GM13976 (cell line): ENCODE data around the gene LIG1.

ENCODE experiments used
- DNase-seq: peaks from one replicate; pipeline ENCODE4 v3.0.0; 2012; ENCODE audit warnings: low spot score
- CTCF ChIP-seq: IDR thresholded peaks from 2 replicates; pipeline ENCODE4 v1.5.1; 2012; ENCODE audit warnings: borderline replicate concordance, mild to moderate bottlenecking; ENCODE audit not compliant: insufficient read depth; ENCODE audit errors: extremely low read depth, missing control alignments, control extremely low read depth
- in situ Hi-C: fragments of 300-500 bp; cut with MboI; formaldehyde crosslinking; loops from one replicate; pipeline ENCODE4 v1.12.0; 2022; ENCODE audit warnings: low sequenced_read_pairs, mixed read lengths, inconsistent platforms; ENCODE audit not compliant: unreplicated experiment

Gene LIG1

DNA sequence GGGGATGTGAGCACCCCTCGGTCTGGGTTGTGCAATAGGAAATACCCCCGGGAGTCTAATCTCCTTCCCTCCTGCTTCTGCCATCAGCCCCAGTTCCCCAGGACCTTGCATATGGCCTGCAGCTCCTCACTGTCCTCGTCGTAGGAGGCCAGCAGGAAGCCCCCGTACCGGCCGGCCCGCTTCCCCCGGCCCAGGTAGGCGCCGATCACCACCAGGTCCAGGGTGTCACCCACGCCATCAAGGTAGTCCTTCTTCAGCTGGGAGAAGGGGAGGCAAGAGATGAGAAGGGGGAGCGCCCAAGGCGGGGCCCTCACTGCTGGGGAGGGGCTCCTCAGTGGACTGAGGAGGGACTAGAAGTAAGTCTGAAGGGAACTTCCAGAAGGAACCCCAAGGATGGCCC, 49.1 kb downstream of the LIG1 start:
- in situ Hi-C loops: no loop called here
- TF ChIP-seq CTCF: no peak
- no peak for DNase-seq

- in situ Hi-C loops: no loop called here
- DNase-seq: no peak
- TF ChIP-seq CTCF: no peak
These were observed 49.6 kb downstream of the LIG1 start for GRCh38 chr19:48120505-48120904.

- DNase-seq: no peak
- in situ Hi-C loops: no loop called here
These were observed 52.0 kb downstream of the LIG1 start for GRCh38 chr19:48118131-48118517.

GRCh38 chr19:48117515-48118130, 52.5 kb downstream of the LIG1 start:
- in situ Hi-C loops: no loop called here
- no peak for DNase-seq
- peak; percentile 20 for TF ChIP-seq CTCF

More at GRCh38 chr19:48118131-48118517, 52.0 kb downstream of the LIG1 start:
- TF ChIP-seq CTCF: no peak

DNA sequence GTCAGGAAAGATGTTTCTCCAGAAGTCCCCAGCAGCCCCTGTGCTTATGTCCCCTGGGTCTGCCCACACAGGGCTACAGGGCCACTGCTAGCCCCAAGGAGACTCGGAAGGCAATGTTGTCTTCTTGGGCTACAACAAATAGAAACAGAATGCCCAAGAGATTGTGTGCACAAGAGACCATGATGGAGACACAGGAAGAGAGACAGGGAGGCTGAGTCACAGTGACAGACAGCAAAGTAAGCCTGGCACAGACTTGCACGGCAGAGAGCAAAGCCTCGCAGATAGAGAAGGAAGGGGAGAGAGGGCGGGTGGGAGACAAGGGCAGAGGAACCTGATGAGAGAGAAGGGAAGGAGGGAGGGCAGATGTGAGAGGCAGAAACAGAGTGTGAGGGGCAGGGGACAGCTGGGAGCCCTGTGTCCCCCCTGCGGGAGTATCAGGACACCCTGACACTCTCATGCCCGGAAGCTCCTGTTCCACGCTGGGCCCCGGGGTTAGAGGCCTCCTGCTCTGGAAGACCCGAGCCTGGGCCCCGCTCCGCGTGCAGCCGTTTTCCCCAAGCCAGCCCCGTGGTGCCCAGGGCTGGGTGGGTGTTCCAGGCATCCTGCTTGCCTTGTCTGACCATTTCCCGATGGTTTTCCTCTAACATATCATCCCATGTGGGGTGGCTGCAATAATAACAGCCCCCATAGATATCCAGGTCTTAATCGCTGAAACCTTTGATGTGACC, 56.8 kb downstream of the LIG1 start:
- TF ChIP-seq CTCF: no peak
- in situ Hi-C loops: no loop called here
- DNase-seq: no peak

GRCh38 chr19:48111280-48111679, 58.9 kb downstream of the LIG1 start:
- in situ Hi-C loops: no loop called here
- no peak for TF ChIP-seq CTCF
- no peak for DNase-seq
